Loucy (cell line): ENCODE measurements around the gene COL6A1.

Experiments
- EZH2phosphoT487 ChIP-seq: fragments of 200-600 bp; IDR thresholded peaks from 2 replicates; pipeline ENCODE4 v1.6.1; 2018; ENCODE audit warnings: antibody characterized with exemption, mild to moderate bottlenecking, moderate library complexity, borderline replicate concordance
- TF ChIP-seq, protein P1 (sequence below): fragments of 200-600 bp; sonication (generic); conservative IDR thresholded peaks from 2 replicates; pipeline ENCODE4 v1.5.1; 2014; ENCODE audit warnings: mild to moderate bottlenecking, antibody characterized with exemption, low read length

DNA sequence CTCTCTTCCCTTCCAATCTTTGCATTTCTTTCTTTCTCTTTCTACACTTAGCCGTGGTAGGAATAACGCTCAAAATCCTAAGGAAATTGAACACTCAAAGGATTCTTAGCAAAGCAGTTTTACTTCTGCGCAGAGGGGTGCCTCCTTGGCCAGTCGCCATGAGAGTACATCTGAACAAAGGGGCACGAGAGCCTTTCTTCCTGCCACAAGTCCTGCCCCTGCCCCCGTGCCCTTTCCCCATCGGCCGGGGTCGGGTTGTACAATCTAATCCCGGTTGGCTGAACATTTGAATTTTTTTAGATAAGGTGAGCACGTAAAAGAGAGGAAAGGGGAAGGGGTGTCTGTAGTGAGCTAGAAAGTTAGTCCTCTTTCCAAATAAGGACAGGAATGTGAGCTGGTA, 28.6 kb upstream of the COL6A1 start:
- TF ChIP-seq, protein P1, sequence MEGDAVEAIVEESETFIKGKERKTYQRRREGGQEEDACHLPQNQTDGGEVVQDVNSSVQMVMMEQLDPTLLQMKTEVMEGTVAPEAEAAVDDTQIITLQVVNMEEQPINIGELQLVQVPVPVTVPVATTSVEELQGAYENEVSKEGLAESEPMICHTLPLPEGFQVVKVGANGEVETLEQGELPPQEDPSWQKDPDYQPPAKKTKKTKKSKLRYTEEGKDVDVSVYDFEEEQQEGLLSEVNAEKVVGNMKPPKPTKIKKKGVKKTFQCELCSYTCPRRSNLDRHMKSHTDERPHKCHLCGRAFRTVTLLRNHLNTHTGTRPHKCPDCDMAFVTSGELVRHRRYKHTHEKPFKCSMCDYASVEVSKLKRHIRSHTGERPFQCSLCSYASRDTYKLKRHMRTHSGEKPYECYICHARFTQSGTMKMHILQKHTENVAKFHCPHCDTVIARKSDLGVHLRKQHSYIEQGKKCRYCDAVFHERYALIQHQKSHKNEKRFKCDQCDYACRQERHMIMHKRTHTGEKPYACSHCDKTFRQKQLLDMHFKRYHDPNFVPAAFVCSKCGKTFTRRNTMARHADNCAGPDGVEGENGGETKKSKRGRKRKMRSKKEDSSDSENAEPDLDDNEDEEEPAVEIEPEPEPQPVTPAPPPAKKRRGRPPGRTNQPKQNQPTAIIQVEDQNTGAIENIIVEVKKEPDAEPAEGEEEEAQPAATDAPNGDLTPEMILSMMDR = no peak
- TF ChIP-seq EZH2phosphoT487 = no peak
